H9 (cell line): ENCODE measurements around the gene SMAD3. TPM values are rescaled to one million over a fixed set of nuclear protein-coding genes. Genes with fewer than 3 reads are reported as not detected.

Source experiments
- DNase-seq: peaks from one replicate; pipeline ENCODE4 v3.0.0-alpha.2; 2017
- H2AFZ ChIP-seq: one replicate; pipeline ENCODE4 v1.6.1; 2013; ENCODE audit warnings: mild to moderate bottlenecking, low read length, control low read depth, moderate library complexity
- H2AK5ac ChIP-seq: 2 replicates; pipeline ENCODE4 v1.6.1; 2013; ENCODE audit warnings: low read length, control low read depth, mixed read lengths; ENCODE audit not compliant: insufficient read length
- H2BK120ac ChIP-seq: one replicate; pipeline ENCODE4 v1.6.1; 2013; ENCODE audit warnings: low read depth, mild to moderate bottlenecking, low read length, control low read depth, inconsistent platforms; ENCODE audit not compliant: poor library complexity, severe bottlenecking
- H2BK12ac ChIP-seq: 2 replicates; pipeline ENCODE4 v1.6.1; 2013; ENCODE audit warnings: low read length, control low read depth, mixed read lengths, low read depth; ENCODE audit not compliant: insufficient read length
- H2BK15ac ChIP-seq: 2 replicates; pipeline ENCODE4 v1.6.1; 2013; ENCODE audit warnings: low read depth, low read length, control low read depth
- H2BK20ac ChIP-seq: one replicate; pipeline ENCODE4 v1.6.1; 2013; ENCODE audit warnings: low read depth, mild to moderate bottlenecking, low read length, control low read depth, inconsistent platforms; ENCODE audit not compliant: poor library complexity, severe bottlenecking
- H2BK5ac ChIP-seq: 2 replicates; pipeline ENCODE4 v1.6.1; 2013; ENCODE audit warnings: low read length, control low read depth, mixed read lengths; ENCODE audit not compliant: insufficient read length
- H3K14ac ChIP-seq: 2 replicates; pipeline ENCODE4 v1.6.1; 2013; ENCODE audit warnings: low read length, control low read depth; ENCODE audit not compliant: insufficient read depth
- H3K18ac ChIP-seq: 2 replicates; pipeline ENCODE4 v1.6.1; 2013; ENCODE audit warnings: low read depth, mild to moderate bottlenecking, mixed read lengths, low read length, control low read depth; ENCODE audit not compliant: insufficient read length
- H3K23ac ChIP-seq: 2 replicates; pipeline ENCODE4 v1.6.1; 2013; ENCODE audit warnings: low read length, control low read depth, mixed read lengths, low read depth; ENCODE audit not compliant: insufficient read length
- H3K23me2 ChIP-seq: 2 replicates; pipeline ENCODE4 v1.6.1; 2013; ENCODE audit warnings: low read depth, mild to moderate bottlenecking, mixed read lengths, low read length, control low read depth; ENCODE audit not compliant: insufficient read length, poor library complexity, severe bottlenecking
- H3K27ac ChIP-seq: 2 replicates; pipeline ENCODE4 v1.5.1; 2013; ENCODE audit warnings: low read length, control low read depth, mixed read lengths, low read depth; ENCODE audit not compliant: insufficient read length
- H3K27me3 ChIP-seq: 2 replicates; pipeline ENCODE4 v1.6.1; 2013; ENCODE audit warnings: low read length, control low read depth, inconsistent platforms; ENCODE audit not compliant: insufficient read depth
- H3K4ac ChIP-seq: 2 replicates; pipeline ENCODE4 v1.6.1; 2013; ENCODE audit warnings: low read depth, mild to moderate bottlenecking, control low read depth, inconsistent platforms, low read length, moderate library complexity
- H3K4me1 ChIP-seq: 2 replicates; pipeline ENCODE4 v1.6.1; 2013; ENCODE audit warnings: low read length, control low read depth, inconsistent platforms; ENCODE audit not compliant: insufficient read depth
- H3K4me2 ChIP-seq: 2 replicates; pipeline ENCODE4 v1.6.1; 2013; ENCODE audit warnings: low read length, control low read depth, mixed read lengths; ENCODE audit not compliant: insufficient read length, insufficient read depth
- H3K56ac ChIP-seq: 2 replicates; pipeline ENCODE4 v1.6.1; 2013; ENCODE audit warnings: low read depth, mild to moderate bottlenecking, mixed read lengths, low read length, control low read depth; ENCODE audit not compliant: insufficient read length
- H3K79me1 ChIP-seq: 2 replicates; pipeline ENCODE4 v1.6.1; 2013; ENCODE audit warnings: low read depth, mild to moderate bottlenecking, moderate library complexity, low read length, control low read depth, inconsistent platforms; ENCODE audit not compliant: insufficient read depth, poor library complexity, severe bottlenecking
- H3K79me2 ChIP-seq: 2 replicates; pipeline ENCODE4 v1.6.1; 2013; ENCODE audit warnings: low read length, control low read depth, inconsistent platforms; ENCODE audit not compliant: insufficient read depth
- H3K9ac ChIP-seq: 2 replicates; pipeline ENCODE4 v1.6.1; 2013; ENCODE audit warnings: low read length, control low read depth, mixed read lengths; ENCODE audit not compliant: insufficient read length; ENCODE audit errors: extremely low read depth
- H3K9me3 ChIP-seq: one replicate; pipeline ENCODE4 v1.6.1; 2013; ENCODE audit warnings: low read depth, low read length, inconsistent platforms; ENCODE audit not compliant: control insufficient read depth
- H3T11ph ChIP-seq: one replicate; pipeline ENCODE4 v1.6.1; 2013; ENCODE audit warnings: mild to moderate bottlenecking, low read length, control low read depth, inconsistent platforms
- H4K20me1 ChIP-seq: one replicate; pipeline ENCODE4 v1.6.1; 2013; ENCODE audit not compliant: control insufficient read depth, insufficient read length, insufficient read depth
- H4K5ac ChIP-seq: 2 replicates; pipeline ENCODE4 v1.6.1; 2013; ENCODE audit warnings: low read depth, mild to moderate bottlenecking, mixed read lengths, low read length, control low read depth; ENCODE audit not compliant: insufficient read length
- H4K8ac ChIP-seq: replicated peaks from 2 replicates; pipeline ENCODE4 v1.6.1; 2013; ENCODE audit warnings: low read length, control low read depth, mixed read lengths, low read depth; ENCODE audit not compliant: insufficient read length
- H4K91ac ChIP-seq: 2 replicates; pipeline ENCODE4 v1.6.1; 2013; ENCODE audit warnings: low read depth, mild to moderate bottlenecking, moderate library complexity, mixed read lengths, low read length, control low read depth; ENCODE audit not compliant: insufficient read length
- H3K27ac Mint-ChIP-seq, 3 experiments: 2 replicates in 2 of 3; 3 replicates in 1 of 3; pipeline ENCODE4 v1.8.0; 2020 to 2021; ENCODE audit warnings: mixed read lengths in 3 of 3, mild to moderate bottlenecking in 1 of 3, moderate library complexity in 1 of 3
- H3K27me3 Mint-ChIP-seq: 2 replicates; pipeline ENCODE4 v1.8.0; 2021; ENCODE audit warnings: low read depth, mild to moderate bottlenecking, moderate library complexity, mixed read lengths
- H3K36me3 Mint-ChIP-seq, 3 experiments: 2 replicates in 2 of 3; 3 replicates in 1 of 3; pipeline ENCODE4 v1.8.0; 2020 to 2021; ENCODE audit warnings: low read depth in 3 of 3, mixed read lengths in 3 of 3; ENCODE audit not compliant: insufficient read depth in 1 of 3
- H3K4me1 Mint-ChIP-seq, 2 experiments: 2 replicates each; pipeline ENCODE4 v1.8.0; 2020; ENCODE audit warnings: mixed read lengths in 2 of 2
- H3K4me3 Mint-ChIP-seq, 2 experiments: 2 replicates in 1 of 2; 3 replicates in 1 of 2; pipeline ENCODE4 v1.8.0; 2020 to 2021; ENCODE audit warnings: mild to moderate bottlenecking in 2 of 2, mixed read lengths in 2 of 2, moderate library complexity in 1 of 2
- H3K9me3 Mint-ChIP-seq, 2 experiments: 2 replicates in 1 of 2; 3 replicates in 1 of 2; pipeline ENCODE4 v1.8.0; 2020; ENCODE audit warnings: mild to moderate bottlenecking in 2 of 2, mixed read lengths in 2 of 2, moderate library complexity in 1 of 2
- CTCF ChIP-seq: fragments of 200-600 bp; sonication (generic); conservative IDR thresholded peaks from 3 replicates; pipeline ENCODE4 v1.8.0; 2021; ENCODE audit warnings: antibody characterized with exemption, mild to moderate bottlenecking
- WGBS: extraction: QIAGEN DNeasy Blood & Tissue Kit; methylation state at CpG from one replicate; pipeline ENCODE4 v1.1.7; 2013; ENCODE audit warnings: missing lambda C conversion rate, low lambda C conversion rate, mixed read lengths; ENCODE audit not compliant: insufficient read length; ENCODE audit errors: extremely low coverage; 5-methylcytosine and 5-hydroxymethylcytosine counted together
- total RNA-seq: library from RNA; stranded (reverse); gene quantifications from 2 replicates; pipeline ENCODE4 v1.2.1, GENCODE V29; 2021

Gene SMAD3
- total RNA-seq, 1 experiment from 2014 or later, result 26.7 TPM

- WGBS, result no CpG with 5 or more reads among the region's 2 CpGs
- no peaks in the 10 kb centered on the region for H3K27me3 Mint-ChIP-seq
- Histone ChIP-seq H3K18ac (no peak overlapping the region), H2AK5ac (no peak overlapping the region), H4K91ac (no peak overlapping the region), H3K27me3 (no peaks in the 10 kb centered on the region), H4K20me1 (no peaks in the 10 kb centered on the region), H3K56ac (no peak overlapping the region), H4K8ac (no peak overlapping the region), H2AFZ (no peak overlapping the region), H2BK15ac (no peak overlapping the region), H2BK120ac (no peak overlapping the region), H3K4me1 (peaks cover 8% of the 10 kb centered on the region; the same call in 1 of the 2 replicates), H3T11ph (no peak overlapping the region), H3K27ac (no peak overlapping the region), H3K9ac (no peak overlapping the region), H3K23me2 (no peaks in the 10 kb centered on the region), H3K14ac (no peak overlapping the region), H3K4me2 (no peak overlapping the region), H3K4ac (no peak overlapping the region), H3K23ac (no peak overlapping the region), H4K5ac (no peak overlapping the region), H2BK5ac (no peak overlapping the region), H3K79me2 (no peaks in the 10 kb centered on the region), H2BK12ac (no peak overlapping the region), H3K79me1 (no peaks in the 10 kb centered on the region), H3K9me3 (no peaks in the 10 kb centered on the region), H2BK20ac (no peak overlapping the region)
- H3K4me1 Mint-ChIP-seq, result peaks cover 9 to 18% of the 10 kb centered on the region in 2 experiments
- H3K4me3 Mint-ChIP-seq, result no peak overlapping the region
- H3K27ac Mint-ChIP-seq, result peak overlapping the region; percentile 10 to 36 (median 29); a peak in 4 of 7 replicates
- no peak for DNase-seq
- H3K36me3 Mint-ChIP-seq, result peaks cover 0 to 29% (median 3%) of the 10 kb centered on the region in 3 experiments; a peak in 4 of 7 replicates
- H3K9me3 Mint-ChIP-seq, result no peaks in the 10 kb centered on the region
- no peak for TF ChIP-seq CTCF
Measured at GRCh38 chr15:67197364-67197695, 131.9 kb downstream of the SMAD3 start.
